HG02759 (cell line): ENCODE results near the gene CCDC146.
"Not testable (repeated sequence)": the region's sequence is repeated elsewhere in the genome, so short reads cannot be mapped to it uniquely, and the experiment has no call there.

Source experiments
- ATAC-seq: cut with Tn5 transposase; IDR thresholded peaks from one replicate; pipeline ENCODE4 v1.9.1; 2021; ENCODE audit warnings: mild to moderate bottlenecking, moderate library complexity; ENCODE audit not compliant: unreplicated experiment

The CCDC146 gene

GRCh38 chr7:77138668-77139067 is 16.3 kb downstream of the CCDC146 start:
- ATAC-seq = not testable (repeated sequence)

GRCh38 chr7:77140291-77140690 is 17.9 kb downstream of the CCDC146 start:
- ATAC-seq = not testable (repeated sequence)

- ATAC-seq = not testable (repeated sequence)
Measured at GRCh38 chr7:77152232-77152631, 29.8 kb downstream of the CCDC146 start.

- ATAC-seq = peak; percentile 47
Measured at GRCh38 chr7:77154917-77155464, 32.6 kb downstream of the CCDC146 start.

- ATAC-seq = not testable (repeated sequence)
Measured at GRCh38 chr7:77155601-77156377, 33.4 kb downstream of the CCDC146 start.

GRCh38 chr7:77157034-77157433 is 34.6 kb downstream of the CCDC146 start:
- ATAC-seq = peak; percentile 85

- peak; percentile 77 for ATAC-seq
Measured at GRCh38 chr7:77157446-77157845, 35.0 kb downstream of the CCDC146 start.

- not testable (repeated sequence) for ATAC-seq
Measured at GRCh38 chr7:77171073-77171472, 48.7 kb downstream of the CCDC146 start.

- ATAC-seq = not testable (repeated sequence)
Measured at GRCh38 chr7:77172437-77173172, 50.2 kb downstream of the CCDC146 start.

- not testable (repeated sequence) for ATAC-seq
Measured at GRCh38 chr7:77174418-77174817, 52.0 kb downstream of the CCDC146 start.

GRCh38 chr7:77175274-77175800 is 52.9 kb downstream of the CCDC146 start:
- peak; percentile 76 for ATAC-seq

GRCh38 chr7:77177321-77177904 is 55.0 kb downstream of the CCDC146 start:
- ATAC-seq = not testable (repeated sequence)

GRCh38 chr7:77178024-77178423 is 55.6 kb downstream of the CCDC146 start:
- ATAC-seq = not testable (repeated sequence)

- no peak for ATAC-seq
Measured at GRCh38 chr7:77181015-77181595, 58.7 kb downstream of the CCDC146 start.

- ATAC-seq = no peak
Measured at GRCh38 chr7:77181734-77182133, 59.3 kb downstream of the CCDC146 start.

- ATAC-seq = no peak
Measured at GRCh38 chr7:77182261-77182660, 59.8 kb downstream of the CCDC146 start.

- ATAC-seq = no peak
Measured at GRCh38 chr7:77184463-77184862, 62.0 kb downstream of the CCDC146 start.

GRCh38 chr7:77184990-77185389 is 62.6 kb downstream of the CCDC146 start:
- no peak for ATAC-seq

GRCh38 chr7:77185866-77186265 is 63.5 kb downstream of the CCDC146 start:
- no peak for ATAC-seq

GRCh38 chr7:77188731-77189437 is 66.5 kb downstream of the CCDC146 start:
- no peak for ATAC-seq
